ENCODE measurements around the gene GMEB1.
"Not testable (repeated sequence)": the region's sequence is repeated elsewhere in the genome, so short reads cannot be mapped to it uniquely, and the experiment has no call there.

Gene GMEB1

GRCh38 chr1:28725365-28725764 is 56.8 kb downstream of the GMEB1 start:
- H3K4me1 ChIP-seq (ENCODE audit: control insufficient read depth, insufficient read depth, low read length); H3K9ac ChIP-seq (ENCODE audit: low read depth, low read length); H3K4me3 ChIP-seq (ENCODE audit: low read depth, low read length); H3K9me3 ChIP-seq (ENCODE audit: control insufficient read depth, insufficient read depth, low read length); H3K27me3 ChIP-seq (ENCODE audit: control insufficient read depth, insufficient read depth, low read length); H3K27ac ChIP-seq (ENCODE audit: low read depth, low read length); H3K36me3 ChIP-seq (ENCODE audit: control insufficient read depth, insufficient read depth, low read length): not testable (repeated sequence)

DNA sequence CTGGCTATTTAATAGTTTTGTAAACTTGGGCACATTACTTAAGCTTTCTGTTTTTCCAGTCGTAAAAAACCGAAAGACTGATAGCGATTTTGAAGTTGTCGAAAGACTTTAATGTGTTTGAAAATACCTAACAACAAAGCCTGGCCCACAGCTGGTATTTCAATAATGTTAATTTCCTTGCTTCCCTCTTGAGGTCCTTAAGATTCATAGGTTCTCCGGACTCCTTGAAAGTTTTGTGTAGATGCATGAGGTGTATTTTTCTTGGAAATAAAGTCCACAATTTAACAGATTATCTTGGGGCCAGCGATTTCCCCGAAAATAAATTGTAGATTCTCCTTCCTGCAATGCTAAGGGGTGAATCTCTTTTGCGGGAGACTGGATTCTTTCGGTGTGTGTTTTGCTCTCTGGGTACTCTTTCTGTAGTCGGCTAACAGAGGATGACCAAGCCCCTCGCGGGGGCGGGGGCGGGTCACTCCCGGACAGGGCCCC is 67.4 kb downstream of the GMEB1 start:
- no peaks in the 10 kb centered on the region for H3K27me3 ChIP-seq (ENCODE audit: control insufficient read depth, insufficient read depth, low read length)
- H3K36me3 ChIP-seq (ENCODE audit: control insufficient read depth, insufficient read depth, low read length) = peaks cover 27% of the 10 kb centered on the region
- H3K4me1 ChIP-seq (ENCODE audit: control insufficient read depth, insufficient read depth, low read length) = peaks cover 20% of the 10 kb centered on the region
- peak overlapping the region; percentile 99 for H3K27ac ChIP-seq (ENCODE audit: low read depth, low read length)
- H3K9ac ChIP-seq (ENCODE audit: low read depth, low read length) = peak overlapping the region; percentile 99
- H3K4me3 ChIP-seq (ENCODE audit: low read depth, low read length) = peak overlapping the region; percentile 73
- H3K9me3 ChIP-seq (ENCODE audit: control insufficient read depth, insufficient read depth, low read length) = no peaks in the 10 kb centered on the region

- no peaks in the 10 kb centered on the region for H3K27me3 ChIP-seq (ENCODE audit: control insufficient read depth, insufficient read depth, low read length)
- H3K4me1 ChIP-seq (ENCODE audit: control insufficient read depth, insufficient read depth, low read length) = peaks cover 20% of the 10 kb centered on the region
- H3K9me3 ChIP-seq (ENCODE audit: control insufficient read depth, insufficient read depth, low read length) = no peaks in the 10 kb centered on the region
- H3K36me3 ChIP-seq (ENCODE audit: control insufficient read depth, insufficient read depth, low read length) = peaks cover 33% of the 10 kb centered on the region
- H3K9ac ChIP-seq (ENCODE audit: low read depth, low read length) = peak within 1 kb of the TSS; percentile 99
- H3K27ac ChIP-seq (ENCODE audit: low read depth, low read length) = peak within 1 kb of the TSS; percentile 99
- H3K4me3 ChIP-seq (ENCODE audit: low read depth, low read length) = peak within 1 kb of the TSS; percentile 73
Measured at GRCh38 chr1:28736450-28737306, 68.1 kb downstream of the GMEB1 start, which contains the start of gene YTHDF2. Gene YTHDF2, plus strand, starts transcription at chr1:28736940. Its CDS starts 181 bp downstream, at chr1:28737121.

GRCh38 chr1:28737307-28738132 is 68.9 kb downstream of the GMEB1 start:
- Histone ChIP-seq H3K9me3 (ENCODE audit: control insufficient read depth, insufficient read depth, low read length) (no peaks in the 10 kb centered on the region), H3K36me3 (ENCODE audit: control insufficient read depth, insufficient read depth, low read length) (peaks cover 42% of the 10 kb centered on the region), H3K27me3 (ENCODE audit: control insufficient read depth, insufficient read depth, low read length) (no peaks in the 10 kb centered on the region), H3K27ac (ENCODE audit: low read depth, low read length) (peak overlapping the region; percentile 99), H3K4me1 (ENCODE audit: control insufficient read depth, insufficient read depth, low read length) (peaks cover 20% of the 10 kb centered on the region), H3K4me3 (ENCODE audit: low read depth, low read length) (peak overlapping the region; percentile 73), H3K9ac (ENCODE audit: low read depth, low read length) (peak overlapping the region; percentile 99)

DNA sequence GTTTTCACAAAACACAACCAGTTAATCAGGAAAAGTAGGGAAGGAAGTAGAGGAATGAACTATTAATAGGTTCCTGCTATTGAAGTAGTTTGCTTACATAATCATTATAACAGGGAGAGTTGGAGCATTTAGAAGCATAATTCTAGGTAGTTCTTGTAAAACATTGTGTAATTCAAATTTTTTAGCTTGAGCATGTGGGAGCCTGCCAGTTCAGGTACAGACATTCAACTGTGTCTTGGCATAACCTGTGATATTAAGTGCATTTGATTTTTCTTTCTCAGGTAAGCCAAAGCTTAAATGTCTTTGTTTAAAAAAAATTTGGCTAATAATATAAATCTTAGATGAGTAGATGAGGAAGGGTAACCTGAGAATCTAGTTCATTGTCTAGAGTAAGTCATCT is 71.5 kb downstream of the GMEB1 start:
- peaks cover 15% of the 10 kb centered on the region for H3K4me1 ChIP-seq (ENCODE audit: control insufficient read depth, insufficient read depth, low read length)
- no peaks in the 10 kb centered on the region for H3K27me3 ChIP-seq (ENCODE audit: control insufficient read depth, insufficient read depth, low read length)
- 0 out of 2 replicates have a peak overlapping the region, but pooled peaks have one; percentile 25 for H3K4me3 ChIP-seq (ENCODE audit: low read depth, low read length)
- H3K9me3 ChIP-seq (ENCODE audit: control insufficient read depth, insufficient read depth, low read length) = no peaks in the 10 kb centered on the region
- no peak overlapping the region for H3K9ac ChIP-seq (ENCODE audit: low read depth, low read length)
- peaks cover 68% of the 10 kb centered on the region for H3K36me3 ChIP-seq (ENCODE audit: control insufficient read depth, insufficient read depth, low read length)
- H3K27ac ChIP-seq (ENCODE audit: low read depth, low read length) = no peak overlapping the region

DNA sequence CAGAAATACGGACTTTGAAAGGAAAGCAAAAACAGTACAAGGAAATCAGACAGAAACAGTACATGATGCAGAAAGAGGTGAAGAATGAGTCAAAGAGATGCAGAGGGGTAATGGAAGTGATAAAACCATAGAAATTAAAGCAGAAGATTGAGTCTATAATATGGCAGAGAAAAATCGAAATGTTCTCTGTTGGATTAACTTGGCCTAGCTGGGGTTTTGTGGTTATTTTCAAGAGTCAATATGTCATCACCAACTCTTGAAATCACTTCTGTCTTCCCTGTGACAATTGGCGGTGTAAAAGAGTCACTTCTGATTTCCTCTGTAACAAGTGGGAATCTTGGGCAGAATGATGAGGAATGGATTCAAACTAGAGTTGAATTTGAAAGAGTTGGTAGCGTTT is 75.6 kb downstream of the GMEB1 start:
- Histone ChIP-seq H3K9me3 (ENCODE audit: control insufficient read depth, insufficient read depth, low read length) (no peaks in the 10 kb centered on the region), H3K4me3 (ENCODE audit: low read depth, low read length) (no peak overlapping the region; the same call in 1 of the 2 replicates), H3K27me3 (ENCODE audit: control insufficient read depth, insufficient read depth, low read length) (no peaks in the 10 kb centered on the region), H3K9ac (ENCODE audit: low read depth, low read length) (no peak overlapping the region), H3K36me3 (ENCODE audit: control insufficient read depth, insufficient read depth, low read length) (peaks cover 85% of the 10 kb centered on the region), H3K4me1 (ENCODE audit: control insufficient read depth, insufficient read depth, low read length) (peaks cover 5% of the 10 kb centered on the region; the same call in 1 of the 2 replicates), H3K27ac (ENCODE audit: low read depth, low read length) (no peak overlapping the region)

- no peak overlapping the region for H3K4me3 ChIP-seq (ENCODE audit: low read depth, low read length)
- H3K36me3 ChIP-seq (ENCODE audit: control insufficient read depth, insufficient read depth, low read length) = peaks cover 80% of the 10 kb centered on the region
- H3K27me3 ChIP-seq (ENCODE audit: control insufficient read depth, insufficient read depth, low read length) = no peaks in the 10 kb centered on the region
- no peak overlapping the region for H3K9ac ChIP-seq (ENCODE audit: low read depth, low read length)
- H3K4me1 ChIP-seq (ENCODE audit: control insufficient read depth, insufficient read depth, low read length) = peaks cover 5% of the 10 kb centered on the region; the same call in 1 of the 2 replicates
- H3K9me3 ChIP-seq (ENCODE audit: control insufficient read depth, insufficient read depth, low read length) = no peaks in the 10 kb centered on the region
- H3K27ac ChIP-seq (ENCODE audit: low read depth, low read length) = no peak overlapping the region
Measured at GRCh38 chr1:28745653-28746173, 77.1 kb downstream of the GMEB1 start.

- Histone ChIP-seq H3K9me3 (ENCODE audit: control insufficient read depth, insufficient read depth, low read length) (no peaks in the 10 kb centered on the region), H3K27me3 (ENCODE audit: control insufficient read depth, insufficient read depth, low read length) (no peaks in the 10 kb centered on the region), H3K4me1 (ENCODE audit: control insufficient read depth, insufficient read depth, low read length) (peaks cover 14% of the 10 kb centered on the region; the same call in 1 of the 2 replicates), H3K4me3 (ENCODE audit: low read depth, low read length) (no peak overlapping the region), H3K27ac (ENCODE audit: low read depth, low read length) (no peak overlapping the region), H3K36me3 (ENCODE audit: control insufficient read depth, insufficient read depth, low read length) (peaks cover 67% of the 10 kb centered on the region), H3K9ac (ENCODE audit: low read depth, low read length) (no peak overlapping the region)
Measured at GRCh38 chr1:28750330-28750729, 81.7 kb downstream of the GMEB1 start.

- Histone ChIP-seq H3K27ac (ENCODE audit: low read depth, low read length) (peak overlapping the region; percentile 53), H3K36me3 (ENCODE audit: control insufficient read depth, insufficient read depth, low read length) (peaks cover 67% of the 10 kb centered on the region), H3K4me1 (ENCODE audit: control insufficient read depth, insufficient read depth, low read length) (peaks cover 18% of the 10 kb centered on the region; the same call in 1 of the 2 replicates)
- not testable (repeated sequence) for H3K9ac ChIP-seq (ENCODE audit: low read depth, low read length); H3K9me3 ChIP-seq (ENCODE audit: control insufficient read depth, insufficient read depth, low read length); H3K4me3 ChIP-seq (ENCODE audit: low read depth, low read length); H3K27me3 ChIP-seq (ENCODE audit: control insufficient read depth, insufficient read depth, low read length)
Measured at GRCh38 chr1:28750771-28751294, 82.2 kb downstream of the GMEB1 start.

- no peaks in the 10 kb centered on the region for H3K27me3 ChIP-seq (ENCODE audit: control insufficient read depth, insufficient read depth, low read length)
- no peak overlapping the region for H3K4me3 ChIP-seq (ENCODE audit: low read depth, low read length)
- no peak overlapping the region for H3K9ac ChIP-seq (ENCODE audit: low read depth, low read length)
- H3K27ac ChIP-seq (ENCODE audit: low read depth, low read length) = peak overlapping the region; percentile 53
- H3K36me3 ChIP-seq (ENCODE audit: control insufficient read depth, insufficient read depth, low read length) = peaks cover 69% of the 10 kb centered on the region
- no peaks in the 10 kb centered on the region for H3K9me3 ChIP-seq (ENCODE audit: control insufficient read depth, insufficient read depth, low read length)
- peaks cover 24% of the 10 kb centered on the region for H3K4me1 ChIP-seq (ENCODE audit: control insufficient read depth, insufficient read depth, low read length)
Measured at GRCh38 chr1:28751315-28752060, 82.9 kb downstream of the GMEB1 start.
